IPS DF 19.7 (cell line): ENCODE measurements around the gene PLEKHG4B.

ENCODE experiments used
- DNase-seq: peaks from one replicate; pipeline ENCODE4 v3.0.0-alpha.2; 2013; ENCODE audit warnings: low read depth, low spot score

PLEKHG4B gene

DNA sequence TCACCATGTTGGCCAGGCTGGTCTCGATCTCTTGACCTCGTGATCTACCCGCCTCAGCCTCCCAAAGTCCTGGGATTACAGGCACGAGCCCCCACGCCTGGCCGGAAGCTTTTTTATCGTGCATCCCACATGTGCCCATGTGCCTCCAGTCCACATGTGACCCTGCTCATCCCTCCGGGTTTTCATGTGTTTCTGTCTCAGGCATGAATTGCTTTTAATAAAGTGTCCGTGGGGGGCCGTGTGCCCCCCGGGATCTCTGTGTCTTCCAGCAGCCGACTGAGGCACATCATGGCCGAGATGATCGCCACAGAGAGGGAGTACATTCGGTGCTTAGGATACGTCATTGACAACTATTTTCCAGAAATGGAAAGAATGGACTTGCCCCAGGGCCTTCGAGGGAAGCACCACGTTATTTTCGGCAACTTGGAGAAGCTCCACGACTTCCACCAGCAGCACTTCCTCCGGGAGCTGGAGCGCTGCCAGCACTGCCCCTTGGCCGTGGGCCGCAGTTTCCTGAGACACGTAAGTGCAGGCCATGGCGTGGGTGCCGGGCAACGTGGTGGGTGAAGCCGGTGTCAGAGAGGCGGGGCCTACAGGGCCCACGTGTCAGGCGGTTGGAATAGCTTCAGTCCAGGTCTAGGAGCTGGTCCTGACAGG is 77.2 kb downstream of the PLEKHG4B start:
- no peak for DNase-seq

GRCh38 chr5:169728-170094 is 77.7 kb downstream of the PLEKHG4B start:
- no peak for DNase-seq

DNA sequence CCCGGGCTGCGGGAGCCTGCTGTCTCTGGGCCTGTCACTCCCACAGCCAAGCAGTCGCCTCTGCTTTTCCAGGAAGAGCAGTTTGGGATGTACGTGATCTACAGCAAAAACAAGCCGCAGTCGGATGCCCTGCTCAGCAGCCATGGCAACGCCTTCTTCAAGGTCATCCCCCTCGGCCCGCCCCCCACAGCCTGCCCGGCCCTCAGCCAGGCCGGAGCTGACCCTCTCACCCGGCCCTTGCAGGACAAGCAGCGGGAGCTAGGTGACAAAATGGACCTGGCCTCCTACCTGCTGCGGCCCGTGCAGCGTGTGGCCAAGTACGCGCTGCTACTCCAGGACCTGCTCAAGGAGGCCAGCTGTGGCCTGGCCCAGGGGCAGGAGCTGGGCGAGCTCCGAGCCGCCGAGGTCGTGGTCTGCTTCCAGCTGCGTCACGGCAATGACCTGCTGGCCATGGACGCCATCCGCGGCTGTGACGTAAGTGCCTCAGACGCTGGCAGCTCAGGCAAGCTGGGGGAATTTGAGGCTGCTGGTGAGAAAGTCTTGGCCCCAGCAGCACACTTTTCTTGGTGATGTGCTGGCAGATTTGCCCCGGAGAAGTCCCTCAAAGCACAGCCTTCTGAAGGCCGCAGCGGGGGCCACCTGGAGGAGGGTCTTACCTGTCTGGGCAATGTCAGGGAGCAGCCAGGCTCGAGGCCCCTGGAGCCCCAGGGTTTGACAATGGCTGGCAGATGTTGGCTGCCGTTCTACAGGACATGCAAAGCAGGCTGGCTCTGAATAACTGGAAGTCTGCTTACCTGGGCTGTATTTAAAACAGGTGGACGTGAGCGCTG is 79.2 kb downstream of the PLEKHG4B start:
- no peak for DNase-seq

GRCh38 chr5:171801-172331 is 79.9 kb downstream of the PLEKHG4B start:
- DNase-seq, result no peak

DNA sequence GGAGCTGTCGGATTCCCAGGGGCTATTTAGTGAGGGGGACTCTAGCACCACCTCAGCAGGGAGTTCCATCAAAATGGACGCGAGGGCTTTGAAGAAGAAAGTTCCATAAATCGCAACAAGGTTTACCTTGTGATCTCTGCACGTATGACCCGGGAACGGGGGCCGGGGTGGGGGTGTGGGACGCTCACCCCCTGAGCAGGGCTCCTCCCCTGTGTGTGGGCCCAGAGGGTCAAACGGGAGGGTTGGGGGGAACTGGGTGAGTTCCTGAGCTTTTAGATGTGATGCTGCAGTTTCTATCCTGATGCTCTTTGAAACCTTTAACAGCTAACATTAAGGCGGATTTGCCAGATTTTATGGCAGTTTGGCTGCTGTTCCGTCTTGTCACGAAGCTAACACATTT is 80.5 kb downstream of the PLEKHG4B start:
- no peak for DNase-seq

DNA sequence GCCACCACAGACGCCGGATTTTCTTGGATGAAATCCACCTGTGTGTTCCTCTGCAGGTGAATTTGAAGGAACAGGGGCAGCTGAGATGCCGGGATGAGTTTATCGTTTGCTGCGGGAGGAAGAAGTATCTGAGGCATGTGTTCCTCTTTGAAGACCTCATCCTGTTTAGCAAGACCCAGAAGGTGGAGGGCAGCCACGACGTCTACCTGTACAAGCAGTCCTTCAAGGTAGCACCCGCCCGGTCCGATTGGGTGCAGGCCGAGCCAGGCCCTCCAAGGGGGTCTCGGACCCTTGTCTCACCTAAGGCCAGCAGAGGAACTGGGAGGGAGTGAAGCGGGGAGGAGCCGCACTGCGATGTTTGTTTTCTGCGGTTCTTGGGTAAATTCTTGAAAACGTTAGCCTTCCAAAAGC is 80.9 kb downstream of the PLEKHG4B start:
- no peak for DNase-seq

DNA sequence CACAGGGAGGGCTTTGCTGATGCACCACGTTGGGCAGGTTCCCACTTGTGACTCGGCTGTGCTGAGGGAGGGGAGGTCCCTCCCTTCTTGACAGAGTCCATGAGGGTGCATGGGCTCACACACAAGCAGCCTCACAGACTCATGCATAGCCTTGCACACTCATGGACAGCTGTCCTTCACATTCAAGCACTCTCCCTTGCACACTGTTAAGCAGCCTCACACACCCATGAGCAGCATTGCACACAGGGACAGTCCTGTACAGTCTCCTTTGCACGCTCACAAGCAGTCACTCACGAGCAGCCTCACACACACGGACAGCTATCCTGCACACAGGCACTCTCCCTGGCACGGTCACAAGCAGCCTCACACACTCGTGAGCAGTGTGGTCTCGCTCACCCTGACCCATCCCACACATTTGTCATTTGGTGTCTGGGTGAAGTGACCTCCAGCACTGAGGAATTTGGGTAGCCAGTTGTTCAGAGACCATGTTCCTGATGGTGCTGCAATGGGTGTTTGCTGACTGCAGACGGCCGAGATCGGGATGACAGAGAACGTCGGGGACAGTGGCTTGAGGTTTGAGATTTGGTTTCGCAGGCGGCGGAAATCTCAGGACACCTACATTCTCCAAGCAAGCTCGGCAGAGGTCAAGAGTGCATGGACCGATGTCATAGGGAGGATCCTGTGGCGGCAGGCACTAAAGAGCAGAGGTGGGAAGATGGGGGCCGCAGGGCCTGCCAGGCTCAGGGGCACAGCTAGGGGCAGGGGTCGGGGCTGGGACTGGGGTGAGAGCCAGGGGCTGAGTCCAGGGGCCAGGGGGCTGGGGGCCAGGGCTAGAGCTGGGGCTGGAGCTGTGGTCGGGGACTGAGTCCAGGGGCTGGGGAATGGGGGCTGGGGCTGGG is 81.7 kb downstream of the PLEKHG4B start:
- no peak for DNase-seq

GRCh38 chr5:174291-174600 is 82.3 kb downstream of the PLEKHG4B start:
- DNase-seq, result no peak

DNA sequence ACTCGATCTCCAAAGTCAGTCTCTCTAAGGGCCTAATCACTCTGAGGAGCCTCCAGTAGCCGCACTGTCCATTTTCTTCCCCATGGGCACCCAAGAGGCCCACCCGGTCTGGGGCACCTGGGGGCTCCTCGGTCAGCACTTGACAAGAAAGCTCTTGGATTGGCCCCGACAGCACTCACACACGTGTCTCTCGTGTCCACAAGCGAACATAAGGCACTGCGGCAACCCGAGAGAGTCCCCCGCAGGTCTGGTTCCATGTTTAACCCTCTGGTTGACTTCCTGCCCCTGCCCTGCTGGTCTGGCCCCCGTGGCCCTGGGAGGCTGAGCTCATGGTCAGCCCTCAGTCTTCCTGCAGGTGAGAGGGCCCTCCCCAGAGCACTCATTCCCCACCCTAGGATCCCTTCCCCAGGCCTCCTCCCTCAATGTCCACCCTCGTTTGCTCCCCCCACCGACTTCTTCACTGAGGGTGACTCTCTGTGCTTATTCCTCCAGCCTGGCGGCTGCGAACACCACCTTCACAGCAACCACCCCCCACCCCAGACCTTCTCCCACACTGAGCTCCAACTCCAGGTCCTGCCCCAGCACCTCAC is 83.0 kb downstream of the PLEKHG4B start:
- no peak for DNase-seq

GRCh38 chr5:176296-176823 is 84.4 kb downstream of the PLEKHG4B start:
- no peak for DNase-seq

GRCh38 chr5:178110-178509 is 86.1 kb downstream of the PLEKHG4B start:
- DNase-seq, result no peak

GRCh38 chr5:179401-179800 is 87.4 kb downstream of the PLEKHG4B start:
- DNase-seq, result no peak

DNA sequence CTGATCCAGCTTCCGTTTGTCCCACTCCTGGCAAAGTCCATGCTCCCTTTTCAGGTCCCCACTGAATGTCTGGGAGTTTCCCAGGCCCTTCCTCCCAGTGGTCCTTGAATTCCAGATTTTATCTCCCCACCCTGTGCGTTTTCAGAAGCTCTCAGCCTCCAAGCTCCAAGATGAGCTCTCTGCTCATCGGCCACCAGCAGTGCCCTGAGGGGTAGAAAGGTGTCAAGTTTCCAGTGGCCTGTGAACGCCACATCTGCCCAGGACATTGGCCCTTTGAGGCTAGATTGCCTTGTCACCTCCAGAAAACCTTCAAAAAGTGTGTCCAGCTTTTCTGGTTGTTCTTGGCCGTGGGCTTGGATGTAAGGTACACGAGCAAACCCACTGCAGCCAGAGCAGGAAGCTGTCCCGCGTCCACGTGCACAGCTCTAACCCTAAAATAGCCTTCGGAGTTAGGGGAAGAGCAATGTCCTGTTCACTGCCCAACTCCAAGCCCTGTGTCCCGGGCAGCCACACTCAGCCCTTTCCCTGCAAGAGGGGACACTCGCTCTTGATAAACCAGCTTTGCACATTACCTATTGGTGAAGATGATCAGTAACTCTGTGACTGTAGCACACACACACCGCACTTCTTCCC is 88.4 kb downstream of the PLEKHG4B start:
- DNase-seq, result no peak

- no peak for DNase-seq
Measured at GRCh38 chr5:181160-181559, 89.2 kb downstream of the PLEKHG4B start.

DNA sequence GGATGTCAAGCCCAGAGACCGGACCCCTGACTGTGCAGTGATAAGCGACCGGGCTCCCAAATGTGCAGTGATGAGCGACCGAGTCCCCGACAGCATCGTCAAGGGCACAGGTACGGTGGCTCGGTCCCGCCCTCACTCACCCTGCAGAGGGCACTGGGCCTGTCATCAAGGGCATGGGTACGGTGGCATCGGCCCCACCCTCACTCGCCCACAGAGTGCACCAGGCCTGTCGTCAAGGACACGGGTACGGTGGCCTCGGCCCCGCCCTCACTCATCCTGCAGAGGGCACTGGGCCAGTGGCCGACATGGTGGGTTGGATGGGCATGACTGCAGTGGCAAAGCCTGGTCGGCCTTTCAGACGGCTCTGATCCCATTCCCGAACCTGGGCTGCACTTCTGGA is 89.6 kb downstream of the PLEKHG4B start:
- no peak for DNase-seq

GRCh38 chr5:182126-182525 is 90.2 kb downstream of the PLEKHG4B start:
- no peak for DNase-seq

DNA sequence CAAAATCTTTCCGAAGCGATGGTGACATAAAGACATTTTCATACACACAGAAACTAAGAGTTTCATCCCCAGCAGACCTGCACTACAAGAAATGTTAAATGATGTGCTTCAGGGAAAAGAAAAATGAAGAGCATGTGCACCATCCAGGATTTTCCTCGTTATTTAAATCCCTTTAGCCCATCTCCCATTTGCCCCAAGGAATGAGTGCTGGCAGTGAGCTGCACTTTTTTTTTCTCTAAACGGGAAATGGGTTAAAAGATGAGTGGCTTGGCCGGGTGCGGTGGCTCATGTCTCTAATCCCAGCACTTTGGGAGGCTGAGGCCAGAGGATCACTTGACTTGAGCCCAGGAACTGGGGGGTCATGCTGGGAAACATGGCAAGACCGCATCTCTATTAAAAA is 92.5 kb downstream of the PLEKHG4B start:
- no peak for DNase-seq

GRCh38 chr5:185095-186070 is 93.4 kb downstream of the PLEKHG4B start:
- DNase-seq, result no peak

DNA sequence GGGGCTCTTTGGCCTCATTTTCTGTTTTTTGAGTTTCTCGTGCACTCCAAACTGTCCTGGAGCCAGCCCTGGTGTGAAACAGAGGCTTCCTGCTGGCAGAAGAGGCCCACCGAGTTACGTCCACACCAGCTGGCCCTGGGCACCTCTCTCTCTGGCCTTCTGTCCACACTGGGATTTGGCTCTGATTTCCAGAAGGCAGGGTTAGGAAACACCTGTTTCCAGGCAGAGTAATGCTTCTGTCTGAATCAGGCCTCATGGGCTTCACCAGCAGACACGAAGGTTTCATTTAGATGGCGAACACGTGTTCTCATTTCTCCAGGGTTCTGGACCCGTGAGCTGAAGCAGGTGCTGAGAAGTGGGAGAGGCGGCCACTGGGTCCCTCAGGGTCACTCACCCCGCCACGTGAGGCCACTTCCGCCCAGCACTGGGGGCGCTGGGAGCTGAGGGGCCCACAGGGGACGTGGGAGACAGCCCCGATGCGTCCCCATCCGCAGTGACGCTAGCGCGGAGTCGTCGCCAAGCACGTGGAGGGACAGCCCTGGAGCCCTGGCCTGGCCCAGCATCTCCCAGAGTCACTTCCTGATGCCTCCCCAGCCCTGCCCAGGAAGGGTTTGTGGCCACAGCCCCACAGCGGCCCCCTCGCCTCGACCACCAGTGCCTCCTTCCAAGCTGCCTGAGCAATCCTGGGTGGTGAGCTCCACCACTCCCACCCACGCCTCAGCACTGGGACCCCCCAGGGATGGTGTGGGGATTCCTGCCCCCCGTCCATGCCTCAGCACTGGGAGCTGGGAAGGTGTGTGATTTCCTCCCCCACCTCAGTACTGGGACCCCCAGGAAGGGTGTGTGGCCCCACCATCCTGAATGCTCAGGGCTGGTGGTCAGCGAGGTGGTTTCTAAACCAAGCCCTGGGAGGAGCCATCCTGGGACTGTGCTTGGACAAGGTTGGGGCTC is 94.4 kb downstream of the PLEKHG4B start:
- no peak for DNase-seq
